HCT116 (cell line): ENCODE results near the gene COX6B2. TPM values are rescaled to one million over a fixed set of nuclear protein-coding genes. Genes with fewer than 3 reads are reported as not detected.

Experiments used
- ATAC-seq: fragments of 200-7000 bp; cut with Tn5 transposase; 2 replicates; pipeline ENCODE4 v1.9.1; 2020; ENCODE audit warnings: mild to moderate bottlenecking, moderate library complexity
- BruUV-seq: library from RNA; stranded (reverse); fragments of 400-500 nt; replicated peaks from 2 replicates; lab custom pipeline; 2021; lab: Mats Ljungman, UMichigan
- CTCF ChIA-PET: fragments of 300-600 bp; sonication (Branson Sonifier 250); formaldehyde crosslinking; loops from one replicate; lab custom pipeline; 2021; ENCODE audit warnings: antibody characterized with exemption; lab: Charles Lee
- POLR2A ChIA-PET: fragments of 300-600, 350-600 bp; sonication (Branson Sonifier 250); formaldehyde crosslinking; loops from one replicate; lab custom pipeline; 2021; ENCODE audit warnings: antibody characterized with exemption; lab: Charles Lee
- RAD21 ChIA-PET, 2 experiments: fragments of 300-600 bp; sonication (Branson Sonifier 250); formaldehyde crosslinking; loops; one replicate each; lab custom pipeline; 2023; ENCODE audit warnings: low total read pairs in 2 of 2; ENCODE audit not compliant: uncharacterized antibody in 2 of 2, unreplicated experiment in 2 of 2, low non-redundant PET in 1 of 2; lab: Charles Lee
- DNase-seq: peaks from one replicate; pipeline ENCODE4 v3.0.0-alpha.2; 2010; ENCODE audit warnings: low read depth, low spot score
- H2AFZ ChIP-seq: fragments of 200-600 bp; shearing (Covaris generic), sonication (generic); 2 replicates; pipeline ENCODE4 v1.6.1; 2017; ENCODE audit warnings: low read depth, mixed run types, mixed read lengths, antibody characterized with exemption, low read length; ENCODE audit not compliant: poor library complexity, severe bottlenecking
- H3K27ac ChIP-seq: 2 replicates; pipeline ENCODE4 v1.5.1; 2012; ENCODE audit warnings: low read depth, low read length
- H3K27me3 ChIP-seq: fragments of 200-600 bp; sonication (generic); 2 replicates; pipeline ENCODE4 v1.6.1; 2016; ENCODE audit warnings: mixed run types, low read length, mixed read lengths; ENCODE audit not compliant: insufficient read depth
- H3K36me3 ChIP-seq, 2 experiments: fragments of 200-500 bp in 1 of 2; fragments of 200-600 bp in 1 of 2; sonication (Bioruptor generic) in 1 of 2; sonication (generic) in 1 of 2; 2 replicates each; pipeline versions ENCODE4 v1.5.1 to v1.6.1; 2014 to 2016; ENCODE audit warnings: low read length in 2 of 2, inconsistent platforms in 1 of 2, mixed read lengths in 1 of 2, mixed run types in 1 of 2; ENCODE audit not compliant: insufficient read depth in 2 of 2, control insufficient read depth in 1 of 2
- H3K4me1 ChIP-seq, 2 experiments: fragments of 200-600 bp in 1 of 2; sonication (generic) in 1 of 2; 2 replicates each; pipeline versions ENCODE4 v1.5.1 to v1.6.1; 2012 to 2017; ENCODE audit warnings: low read length in 2 of 2, inconsistent platforms in 1 of 2, mild to moderate bottlenecking in 1 of 2, mixed read lengths in 1 of 2, mixed run types in 1 of 2, moderate library complexity in 1 of 2; ENCODE audit not compliant: insufficient read depth in 2 of 2, control insufficient read depth in 1 of 2
- H3K4me2 ChIP-seq: fragments of 200-600 bp; sonication (generic); 2 replicates; pipeline ENCODE4 v1.6.1; 2017; ENCODE audit warnings: mixed run types, low read length, mixed read lengths
- H3K4me3 ChIP-seq, 2 experiments: fragments of 200-600 bp in 1 of 2; sonication (generic) in 1 of 2; replicated peaks in 1 of 2; 2 replicates each; pipeline ENCODE4 v1.5.1; 2011 to 2016; ENCODE audit warnings: low read length in 2 of 2, control low read depth in 1 of 2, low read depth in 1 of 2, mild to moderate bottlenecking in 1 of 2, mixed read lengths in 1 of 2, mixed run types in 1 of 2
- H3K79me2 ChIP-seq: fragments of 200-600 bp; sonication (generic); 2 replicates; pipeline ENCODE4 v1.6.1; 2017; ENCODE audit warnings: mild to moderate bottlenecking, mixed run types, low read length, moderate library complexity, mixed read lengths; ENCODE audit not compliant: insufficient read depth
- H3K9ac ChIP-seq: fragments of 200-600 bp; sonication (generic); 2 replicates; pipeline ENCODE4 v1.6.1; 2016; ENCODE audit warnings: low read length, mixed read lengths
- H3K9me2 ChIP-seq: fragments of 200-600 bp; sonication (generic), shearing (Covaris generic); 2 replicates; pipeline ENCODE4 v1.6.1; 2017; ENCODE audit warnings: mixed run types, mild to moderate bottlenecking, moderate library complexity; ENCODE audit not compliant: insufficient read depth
- H3K9me3 ChIP-seq, 2 experiments: fragments of 200-500 bp in 1 of 2; fragments of 200-600 bp in 1 of 2; sonication (Bioruptor generic) in 1 of 2; sonication (generic) in 1 of 2; 2 replicates each; pipeline ENCODE4 v1.6.1; 2014 to 2017; ENCODE audit warnings: low read length in 2 of 2, mixed read lengths in 2 of 2, inconsistent platforms in 1 of 2, low read depth in 1 of 2, mild to moderate bottlenecking in 1 of 2, mixed run types in 1 of 2, moderate library complexity in 1 of 2; ENCODE audit not compliant: control insufficient read depth in 1 of 2, insufficient read depth in 1 of 2
- H4K20me1 ChIP-seq: fragments of 200-600 bp; sonication (generic), shearing (Covaris generic); 2 replicates; pipeline ENCODE4 v1.6.1; 2017; ENCODE audit warnings: mixed run types, mild to moderate bottlenecking, moderate library complexity; ENCODE audit not compliant: insufficient read depth
- ELF1 ChIP-seq: IDR thresholded peaks from 2 replicates; pipeline ENCODE4 v1.6.1; 2012; ENCODE audit warnings: low read depth, borderline replicate concordance
- POLR2A ChIP-seq: IDR thresholded peaks from 2 replicates; pipeline ENCODE4 v1.7.0; 2011; ENCODE audit warnings: borderline replicate concordance; ENCODE audit not compliant: insufficient read depth, insufficient read length; ENCODE audit errors: extremely low read depth
- RAD21 ChIP-seq: IDR thresholded peaks from 2 replicates; pipeline ENCODE4 v1.6.1; 2012; ENCODE audit warnings: low read depth, mild to moderate bottlenecking
- SIN3A ChIP-seq: IDR thresholded peaks from 2 replicates; pipeline ENCODE4 v1.6.1; 2012; ENCODE audit warnings: low read depth
- SRF ChIP-seq: IDR thresholded peaks from 2 replicates; pipeline ENCODE4 v1.6.1; 2012; ENCODE audit warnings: low read depth
- ZNF274 ChIP-seq: fragments of 200-500 bp; sonication (Bioruptor generic); IDR thresholded peaks from 2 replicates; pipeline ENCODE4 v1.6.1; 2014; ENCODE audit warnings: mild to moderate bottlenecking, low read depth, low read length, inconsistent platforms
- intact Hi-C: fragments of 100-400 bp; cut with micrococcal nuclease; formaldehyde crosslinking; loops from 2 replicates; pipeline ENCODE4 v1.10.0; 2022
- total RNA-seq: library from RNA; stranded (reverse); gene quantifications from one replicate; pipeline ENCODE4 v1.2.1, GENCODE V29; 2021; ENCODE audit not compliant: unreplicated experiment
- TF ChIP-seq, protein P1 (sequence below): IDR thresholded peaks from 2 replicates; pipeline ENCODE4 v1.6.1; 2012; ENCODE audit warnings: low read depth
- TF ChIP-seq, protein P2 (sequence below): IDR thresholded peaks from 2 replicates; pipeline ENCODE4 v1.6.1; 2012

Gene COX6B2
- total RNA-seq, 1 experiment from 2014 or later: 2.4 TPM

DNA sequence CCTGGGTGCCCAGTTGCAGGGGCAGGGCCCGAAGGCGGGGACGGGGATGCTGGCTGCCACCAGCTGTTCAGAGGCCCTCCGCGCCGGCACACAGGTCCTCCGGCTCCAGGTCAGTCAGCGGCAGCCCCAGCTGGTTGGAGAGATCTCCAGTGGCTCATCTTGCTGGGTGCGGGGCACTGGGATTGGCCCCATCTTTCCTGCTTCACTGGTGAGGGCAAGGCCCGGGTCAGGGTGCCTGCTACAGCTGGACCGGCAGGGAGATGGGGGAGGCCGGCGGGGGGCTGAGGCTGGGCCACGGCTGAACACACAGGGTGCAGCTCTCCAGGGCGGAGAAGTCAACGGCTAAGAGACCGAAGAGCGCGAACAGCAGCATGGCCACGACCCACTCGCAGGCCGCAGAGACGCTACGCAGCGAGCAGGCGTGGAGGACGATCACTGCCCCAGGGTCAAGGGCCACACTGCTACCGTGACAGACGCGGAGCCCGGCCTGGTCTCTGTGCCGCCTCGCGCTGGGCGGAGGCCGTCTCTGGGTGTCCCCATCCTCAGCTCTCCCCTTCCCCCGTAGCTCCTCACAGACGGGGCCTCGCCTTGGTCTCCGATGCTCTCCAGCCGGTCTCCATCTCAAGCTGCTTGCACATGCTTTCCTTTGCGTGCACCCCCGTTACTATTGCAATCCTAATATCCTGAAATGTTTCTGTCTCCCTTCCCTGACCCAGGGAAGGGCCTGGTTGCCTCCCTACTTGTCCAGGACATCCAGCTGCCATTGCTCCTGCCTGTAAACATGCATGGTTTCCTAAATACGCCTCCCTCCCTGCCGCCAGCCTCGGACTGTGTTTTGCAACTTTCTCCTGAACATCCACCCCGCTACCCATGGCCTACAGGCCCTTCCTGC is 41.7 kb downstream of the COX6B2 start:
- H3K79me2 ChIP-seq: no peaks in the 10 kb centered on the region
- ChIA-PET POLR2A (interaction anchor here (0.8 kb wide), 1 partner anchor 33 kb away, joined by 3 read pairs; the partner anchor contains the start of gene HSPBP1), CTCF (interaction anchor here (0.7 to 1.7 kb wide), 2 partner anchors 12 to 105 kb away, joined by 3 to 7 read pairs; no protein-coding TSS in a partner anchor), RAD21 (interaction anchor here in 1 of 2 experiments (0.7 kb wide), 2 partner anchors 46 to 72 kb away, joined by 4 to 11 read pairs; no protein-coding TSS in a partner anchor)
- no peaks in the 10 kb centered on the region for H4K20me1 ChIP-seq
- H3K9me3 ChIP-seq: no peaks in the 10 kb centered on the region
- no peak overlapping the region for H3K4me3 ChIP-seq
- H3K27ac ChIP-seq: no peak overlapping the region
- DNase-seq: no peak
- H3K9ac ChIP-seq: no peak overlapping the region
- H3K4me1 ChIP-seq: no peaks in the 10 kb centered on the region
- no peak overlapping the region for H2AFZ ChIP-seq
- TF ChIP-seq SIN3A (no peak), ELF1 (no peak), POLR2A (no peak)
- peak; percentile 29; the same call in 1 of the 2 replicates for ATAC-seq
- H3K36me3 ChIP-seq: peaks cover 2 to 8% of the 10 kb centered on the region in 2 experiments; a peak in 2 of 4 replicates
- intact Hi-C loops: no loop called here
- no peaks in the 10 kb centered on the region for H3K9me2 ChIP-seq
- no peak overlapping the region for H3K4me2 ChIP-seq
- no peaks in the 10 kb centered on the region for H3K27me3 ChIP-seq
- BruUV-seq: no TSS peak

DNA sequence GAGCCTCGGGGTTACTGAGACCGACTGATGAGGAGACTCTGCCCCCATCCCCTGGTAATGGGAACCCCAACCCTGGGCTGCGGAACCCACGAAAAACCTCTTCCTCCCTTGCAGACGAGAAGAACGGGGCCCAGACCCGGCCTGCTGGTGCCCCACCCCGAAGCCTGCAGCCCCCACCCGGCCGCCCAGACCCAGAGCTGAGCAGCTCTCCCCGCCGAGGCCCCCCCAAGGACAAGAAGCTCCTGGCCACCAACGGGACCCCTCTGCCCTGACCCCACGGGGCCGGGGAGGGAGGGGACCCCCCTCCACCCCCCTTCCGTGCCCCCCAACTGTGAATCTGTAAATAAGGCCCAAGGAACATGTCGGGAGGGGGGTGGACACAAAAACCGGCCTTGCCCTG is 42.7 kb downstream of the COX6B2 start:
- CTCF ChIA-PET: interaction anchor here (1.7 kb wide), 1 partner anchor 10 kb away, joined by 7 read pairs; no protein-coding TSS in a partner anchor
- POLR2A ChIA-PET: interaction anchor here (0.8 kb wide), 1 partner anchor 32 kb away, joined by 3 read pairs; the partner anchor contains the start of gene HSPBP1
- no peak overlapping the region for H3K4me3 ChIP-seq
- H3K4me1 ChIP-seq: no peaks in the 10 kb centered on the region
- no peak overlapping the region for H3K9ac ChIP-seq
- H3K9me3 ChIP-seq: no peaks in the 10 kb centered on the region
- no peaks in the 10 kb centered on the region for H4K20me1 ChIP-seq
- DNase-seq (no peak), ATAC-seq (no peak)
- no peak overlapping the region for H3K4me2 ChIP-seq
- H2AFZ ChIP-seq: no peak overlapping the region
- H3K36me3 ChIP-seq: peaks cover 2 to 8% of the 10 kb centered on the region in 2 experiments; a peak in 3 of 4 replicates
- H3K27me3 ChIP-seq: no peaks in the 10 kb centered on the region
- H3K79me2 ChIP-seq: no peaks in the 10 kb centered on the region
- TF ChIP-seq, protein P1, sequence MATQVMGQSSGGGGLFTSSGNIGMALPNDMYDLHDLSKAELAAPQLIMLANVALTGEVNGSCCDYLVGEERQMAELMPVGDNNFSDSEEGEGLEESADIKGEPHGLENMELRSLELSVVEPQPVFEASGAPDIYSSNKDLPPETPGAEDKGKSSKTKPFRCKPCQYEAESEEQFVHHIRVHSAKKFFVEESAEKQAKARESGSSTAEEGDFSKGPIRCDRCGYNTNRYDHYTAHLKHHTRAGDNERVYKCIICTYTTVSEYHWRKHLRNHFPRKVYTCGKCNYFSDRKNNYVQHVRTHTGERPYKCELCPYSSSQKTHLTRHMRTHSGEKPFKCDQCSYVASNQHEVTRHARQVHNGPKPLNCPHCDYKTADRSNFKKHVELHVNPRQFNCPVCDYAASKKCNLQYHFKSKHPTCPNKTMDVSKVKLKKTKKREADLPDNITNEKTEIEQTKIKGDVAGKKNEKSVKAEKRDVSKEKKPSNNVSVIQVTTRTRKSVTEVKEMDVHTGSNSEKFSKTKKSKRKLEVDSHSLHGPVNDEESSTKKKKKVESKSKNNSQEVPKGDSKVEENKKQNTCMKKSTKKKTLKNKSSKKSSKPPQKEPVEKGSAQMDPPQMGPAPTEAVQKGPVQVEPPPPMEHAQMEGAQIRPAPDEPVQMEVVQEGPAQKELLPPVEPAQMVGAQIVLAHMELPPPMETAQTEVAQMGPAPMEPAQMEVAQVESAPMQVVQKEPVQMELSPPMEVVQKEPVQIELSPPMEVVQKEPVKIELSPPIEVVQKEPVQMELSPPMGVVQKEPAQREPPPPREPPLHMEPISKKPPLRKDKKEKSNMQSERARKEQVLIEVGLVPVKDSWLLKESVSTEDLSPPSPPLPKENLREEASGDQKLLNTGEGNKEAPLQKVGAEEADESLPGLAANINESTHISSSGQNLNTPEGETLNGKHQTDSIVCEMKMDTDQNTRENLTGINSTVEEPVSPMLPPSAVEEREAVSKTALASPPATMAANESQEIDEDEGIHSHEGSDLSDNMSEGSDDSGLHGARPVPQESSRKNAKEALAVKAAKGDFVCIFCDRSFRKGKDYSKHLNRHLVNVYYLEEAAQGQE: no peak
- TF ChIP-seq SRF (no peak), ZNF274 (no peak), RAD21 (no peak)
- TF ChIP-seq, protein P2, sequence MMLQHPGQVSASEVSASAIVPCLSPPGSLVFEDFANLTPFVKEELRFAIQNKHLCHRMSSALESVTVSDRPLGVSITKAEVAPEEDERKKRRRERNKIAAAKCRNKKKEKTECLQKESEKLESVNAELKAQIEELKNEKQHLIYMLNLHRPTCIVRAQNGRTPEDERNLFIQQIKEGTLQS: no peak
- TF ChIP-seq, all 23 proteins: peak for 0
- no TSS peak for BruUV-seq
- RAD21 ChIA-PET: interaction anchor here in 1 of 2 experiments (0.7 kb wide), 1 partner anchor 73 kb away, joined by 11 read pairs; no protein-coding TSS in a partner anchor
- no peaks in the 10 kb centered on the region for H3K9me2 ChIP-seq
- no peak overlapping the region for H3K27ac ChIP-seq
- intact Hi-C loops: no loop called here
